Vagina (tissue), 2 donors: ENCODE measurements around the gene RFX7. TPM values are rescaled to one million over a fixed set of nuclear protein-coding genes. Genes with fewer than 3 reads are reported as not detected.

Experiments used
- DNase-seq, 2 donors: peaks; one replicate each; pipeline ENCODE4 v3.0.0-alpha.2; 2017; ENCODE audit errors: extremely low spot score in 2 of 2
- H3K27ac ChIP-seq: fragments of 200-600 bp; sonication (generic); one replicate; pipeline ENCODE4 v1.5.1; 2019
- H3K27me3 ChIP-seq: fragments of 200-600 bp; sonication (generic); one replicate; pipeline ENCODE4 v1.5.1; 2019
- H3K36me3 ChIP-seq, 2 donors: fragments of 200-600 bp; sonication (generic); one replicate each; pipeline ENCODE4 v1.5.1; 2017 to 2019
- H3K4me1 ChIP-seq: fragments of 200-600 bp; sonication (generic); one replicate; pipeline ENCODE4 v1.5.1; 2019
- H3K4me3 ChIP-seq, 2 donors: fragments of 200-600 bp; sonication (generic); 1 replicate in 1 of 2; 2 replicates in 1 of 2; pipeline ENCODE4 v1.5.1; 2016 to 2019
- H3K9me3 ChIP-seq: fragments of 200-600 bp; sonication (generic); one replicate; pipeline ENCODE4 v1.5.1; 2019
- CTCF ChIP-seq, 3 experiments: fragments of 450-650 bp in 2 of 3; fragments of 200-600 bp in 1 of 3; sonication (generic) in 1 of 3; IDR thresholded peaks; one replicate each; pipeline ENCODE4 v1.5.1; 2017 to 2019; ENCODE audit warnings: antibody characterized with exemption in 3 of 3, mild to moderate bottlenecking in 2 of 3, moderate library complexity in 2 of 3
- POLR2A ChIP-seq, 2 donors: fragments of 450-650 bp; IDR thresholded peaks; one replicate each; pipeline ENCODE4 v1.6.1; 2017; ENCODE audit warnings: antibody characterized with exemption in 2 of 2, mild to moderate bottlenecking in 2 of 2, moderate library complexity in 2 of 2
- POLR2AphosphoS5 ChIP-seq, 2 donors: sonication (generic); formaldehyde crosslinking; IDR thresholded peaks; one replicate each; pipeline ENCODE4 v1.9.0; 2017; ENCODE audit warnings: antibody characterized with exemption in 2 of 2, mild to moderate bottlenecking in 2 of 2, low read depth in 1 of 2; ENCODE audit not compliant: insufficient read depth in 1 of 2
- intact Hi-C: fragments of 100-400 bp; cut with DNase I; formaldehyde crosslinking; loops from one replicate; pipeline ENCODE4 v1.15.1; 2023
- total RNA-seq: library from RNA; depleted of rRNA; stranded (reverse); fragments of >200 nt; gene quantifications from one replicate; pipeline ENCODE4 v1.2.3, GENCODE V29; 2016

The RFX7 gene
- total RNA-seq, 1 donor from 2014 or later, result 15.5 TPM

- Histone ChIP-seq H3K27me3 (no peaks in the 10 kb centered on the region), H3K36me3 (no peaks in the 10 kb centered on the region), H3K4me1 (no peaks in the 10 kb centered on the region), H3K4me3 (no peak overlapping the region), H3K27ac (no peak overlapping the region), H3K9me3 (no peaks in the 10 kb centered on the region)
- DNase-seq, result no peak
- TF ChIP-seq POLR2A (IDR thresholded peaks at IDR 0.05) (no peak), CTCF (IDR thresholded peaks at IDR 0.05) (no peak), POLR2AphosphoS5 (IDR thresholded peaks at IDR 0.05; ENCODE audit: insufficient read depth in 1 of 2, low read depth in 1 of 2) (no peak)
- intact Hi-C loops, result no loop called here
Measured at GRCh38 chr15:56217341-56217740, 26.3 kb downstream of the RFX7 start.

- intact Hi-C loops, result no loop called here
- no peak overlapping the region for H3K4me3 ChIP-seq
- H3K9me3 ChIP-seq, result no peaks in the 10 kb centered on the region
- H3K27me3 ChIP-seq, result no peaks in the 10 kb centered on the region
- H3K27ac ChIP-seq, result no peak overlapping the region
- no peaks in the 10 kb centered on the region for H3K4me1 ChIP-seq
- no peak for TF ChIP-seq CTCF (IDR thresholded peaks at IDR 0.05)
- no peak for TF ChIP-seq POLR2AphosphoS5 (IDR thresholded peaks at IDR 0.05; ENCODE audit: insufficient read depth in 1 of 2, low read depth in 1 of 2)
- no peak for TF ChIP-seq POLR2A (IDR thresholded peaks at IDR 0.05)
- peaks cover 0 to 4% of the 10 kb centered on the region in 2 donors for H3K36me3 ChIP-seq
- no peak for DNase-seq
Measured at GRCh38 chr15:56215769-56216168, 27.9 kb downstream of the RFX7 start.

GRCh38 chr15:56211960-56212550, 31.6 kb downstream of the RFX7 start:
- H3K4me3 ChIP-seq, result no peak overlapping the region
- H3K36me3 ChIP-seq, result peaks cover 0 to 4% of the 10 kb centered on the region in 2 donors
- no peaks in the 10 kb centered on the region for H3K27me3 ChIP-seq
- H3K9me3 ChIP-seq, result no peaks in the 10 kb centered on the region
- H3K4me1 ChIP-seq, result peaks cover 18% of the 10 kb centered on the region
- TF ChIP-seq POLR2A (IDR thresholded peaks at IDR 0.05), result no peak
- no peak for TF ChIP-seq POLR2AphosphoS5 (IDR thresholded peaks at IDR 0.05; ENCODE audit: insufficient read depth in 1 of 2, low read depth in 1 of 2)
- TF ChIP-seq CTCF (IDR thresholded peaks at IDR 0.05), result no peak
- intact Hi-C loops, result no loop called here
- DNase-seq, result no peak
- H3K27ac ChIP-seq, result no peak overlapping the region

- Histone ChIP-seq H3K27ac (no peak overlapping the region), H3K4me1 (peaks cover 20% of the 10 kb centered on the region), H3K36me3 (peaks cover 0 to 4% of the 10 kb centered on the region in 2 donors), H3K9me3 (no peaks in the 10 kb centered on the region), H3K27me3 (no peaks in the 10 kb centered on the region), H3K4me3 (no peak overlapping the region)
- no peak for DNase-seq
- no peak for TF ChIP-seq POLR2AphosphoS5 (IDR thresholded peaks at IDR 0.05; ENCODE audit: insufficient read depth in 1 of 2, low read depth in 1 of 2)
- no peak for TF ChIP-seq POLR2A (IDR thresholded peaks at IDR 0.05)
- no peak for TF ChIP-seq CTCF (IDR thresholded peaks at IDR 0.05)
- intact Hi-C loops, result no loop called here
Measured at GRCh38 chr15:56211064-56211463, 32.6 kb downstream of the RFX7 start.

GRCh38 chr15:56208641-56209155, 35.0 kb downstream of the RFX7 start:
- Histone ChIP-seq H3K36me3 (peaks cover 0 to 4% of the 10 kb centered on the region in 2 donors), H3K27me3 (no peaks in the 10 kb centered on the region), H3K4me1 (peaks cover 43% of the 10 kb centered on the region), H3K27ac (no peak overlapping the region), H3K4me3 (no peak overlapping the region), H3K9me3 (no peaks in the 10 kb centered on the region)
- intact Hi-C loops, result no loop called here
- TF ChIP-seq CTCF (IDR thresholded peaks at IDR 0.05), result no peak
- no peak for TF ChIP-seq POLR2A (IDR thresholded peaks at IDR 0.05)
- no peak for TF ChIP-seq POLR2AphosphoS5 (IDR thresholded peaks at IDR 0.05; ENCODE audit: insufficient read depth in 1 of 2, low read depth in 1 of 2)
- no peak for DNase-seq
